ENCODE data around the gene FAM234B. TPM values are rescaled to one million over a fixed set of nuclear protein-coding genes. Genes with fewer than 3 reads are reported as not detected.

FAM234B gene
- total and polyA plus RNA-seq, 4 donors, result 17.2 to 43.7 (median 36.7) TPM

Other genes starting within 250 kb of the FAM234B start
- gene DDX47, start 231.0 kb upstream of the FAM234B start, total RNA-seq, result 10 to 100 TPM; 56.3 to 66.3 TPM
- gene DDX47, start 231.0 kb upstream of the FAM234B start, polyA plus RNA-seq (ENCODE audit: insufficient read length in 2 of 2), result 10 to 100 TPM; 54.1 to 54.9 TPM
- 1 to 10 TPM; 4.1 to 4.3 TPM for gene GPRC5A, start 152.8 kb upstream of the FAM234B start, total RNA-seq
- gene GPRC5A, start 152.8 kb upstream of the FAM234B start, polyA plus RNA-seq (ENCODE audit: insufficient read length in 2 of 2), result 1 to 10 TPM in 1 of 2 donors, under 1 TPM in 1; 0.89 to 5.2 TPM
- gene GPRC5D, start 92.2 kb upstream of the FAM234B start, total RNA-seq, result not detected
- under 1 TPM; 0.53 to 0.65 TPM for gene GPRC5D, start 92.2 kb upstream of the FAM234B start, polyA plus RNA-seq (ENCODE audit: insufficient read length in 2 of 2)
- gene HEBP1, start 44.1 kb upstream of the FAM234B start, total RNA-seq, result 10 to 100 TPM; 16.8 to 17.1 TPM
- gene HEBP1, start 44.1 kb upstream of the FAM234B start, polyA plus RNA-seq (ENCODE audit: insufficient read length in 2 of 2), result 10 to 100 TPM; 32.4 to 39.4 TPM
- gene GSG1, start 59.3 kb downstream of the FAM234B start, total RNA-seq, result under 1 TPM in 1 of 2 donors, not detected in 1; 0.59 TPM
- under 1 TPM; 0.77 to 0.78 TPM for gene GSG1, start 59.3 kb downstream of the FAM234B start, polyA plus RNA-seq (ENCODE audit: insufficient read length in 2 of 2)
- 10 to 100 TPM; 59.5 to 77.4 TPM for gene EMP1, start 152.3 kb downstream of the FAM234B start, total RNA-seq
- gene EMP1, start 152.3 kb downstream of the FAM234B start, polyA plus RNA-seq (ENCODE audit: insufficient read length in 2 of 2), result 10 to 100 TPM; 57.7 to 91.6 TPM

Measured in spinal cord (tissue), 4 donors.